Measurements from ENCODE around the gene KCND3. TPM values are rescaled to one million over a fixed set of nuclear protein-coding genes. Genes with fewer than 3 reads are reported as not detected.

Gene KCND3
- polyA plus RNA-seq, 3 donors = not detected

GRCh38 chr1:111835514-111835913 lies 154.0 kb downstream of the KCND3 start:
- WGBS (ENCODE audit: insufficient coverage) = no CpG with 5 or more reads among the region's 3 CpGs
- H3K9me3 Mint-ChIP-seq = peaks cover 0 to 2% (median 0%) of the 10 kb centered on the region in 7 donors
- no peaks in the 10 kb centered on the region for H3K79me2 ChIP-seq (ENCODE audit: insufficient read depth, low read length)
- no peak for TF ChIP-seq CTCF (IDR thresholded peaks at IDR 0.05)
- peaks cover 0 to 2% of the 10 kb centered on the region in 2 donors for H3K27me3 ChIP-seq (ENCODE audit: control insufficient read depth in 2 of 2, insufficient read depth in 2 of 2, low read length in 2 of 2)
- no peaks in the 10 kb centered on the region for H3K4me1 Mint-ChIP-seq
- H3K36me3 Mint-ChIP-seq = no peaks in the 10 kb centered on the region
- no peaks in the 10 kb centered on the region for H3K36me3 ChIP-seq (replicated peaks in 1 of 2; ENCODE audit: control insufficient read depth in 1 of 2, insufficient read depth in 2 of 2, low read length in 2 of 2)
- no peak overlapping the region for H3K4me3 Mint-ChIP-seq
- H3K4me2 ChIP-seq (replicated peaks; ENCODE audit: extremely low read depth, low read length, poor library complexity, severe bottlenecking) = no peak overlapping the region
- peaks cover 2 to 9% (median 4%) of the 10 kb centered on the region in 3 donors for H3K27me3 Mint-ChIP-seq (ENCODE audit: low read depth in 3 of 3)
- no peak overlapping the region for H2AFZ ChIP-seq (ENCODE audit: insufficient read depth, low read depth, low read length, poor library complexity, severe bottlenecking)
- no peaks in the 10 kb centered on the region for H3K9me3 ChIP-seq (replicated peaks in 1 of 2; ENCODE audit: control insufficient read depth in 1 of 2, insufficient read depth in 1 of 2, low read length in 2 of 2)
- no peak overlapping the region for H3K4me3 ChIP-seq (replicated peaks in 1 of 3; ENCODE audit: low read depth in 2 of 3, low read length in 3 of 3)
- no peak overlapping the region for H3K27ac ChIP-seq (ENCODE audit: low read depth in 1 of 2, low read length in 2 of 2)
- no peaks in the 10 kb centered on the region for H3K4me1 ChIP-seq (ENCODE audit: control insufficient read depth in 1 of 2, insufficient read depth in 2 of 2, low read length in 2 of 2)
- intact Hi-C loops (cut with micrococcal nuclease) = no loop called here
- DNase-seq = no peak
- H3K27ac Mint-ChIP-seq = no peak overlapping the region
- no peak overlapping the region for H3K9ac ChIP-seq (ENCODE audit: insufficient read depth, low read length, poor library complexity, severe bottlenecking)
- H4K20me1 ChIP-seq (ENCODE audit: insufficient read depth, low read length) = no peaks in the 10 kb centered on the region

GRCh38 chr1:111834956-111835355 lies 154.5 kb downstream of the KCND3 start:
- DNase-seq = no peak
- no peaks in the 10 kb centered on the region for H4K20me1 ChIP-seq (ENCODE audit: insufficient read depth, low read length)
- H3K27ac Mint-ChIP-seq = no peak overlapping the region

More at GRCh38 chr1:111834956-111835355, 154.5 kb downstream of the KCND3 start:
- intact Hi-C loops (cut with micrococcal nuclease) = no loop called here
- Mint-ChIP-seq H3K4me1 (no peaks in the 10 kb centered on the region), H3K36me3 (no peaks in the 10 kb centered on the region), H3K27me3 (ENCODE audit: low read depth in 3 of 3) (peaks cover 2 to 8% (median 4%) of the 10 kb centered on the region in 3 donors), H3K9me3 (peaks cover 0 to 2% (median 0%) of the 10 kb centered on the region in 7 donors), H3K4me3 (no peak overlapping the region)
- TF ChIP-seq CTCF (IDR thresholded peaks at IDR 0.05) = no peak
- Histone ChIP-seq H3K4me3 (replicated peaks in 1 of 3; ENCODE audit: low read depth in 2 of 3, low read length in 3 of 3) (no peak overlapping the region), H3K4me1 (ENCODE audit: control insufficient read depth in 1 of 2, insufficient read depth in 2 of 2, low read length in 2 of 2) (no peaks in the 10 kb centered on the region), H3K9ac (ENCODE audit: insufficient read depth, low read length, poor library complexity, severe bottlenecking) (no peak overlapping the region), H3K27ac (ENCODE audit: low read depth in 1 of 2, low read length in 2 of 2) (no peak overlapping the region), H3K36me3 (replicated peaks in 1 of 2; ENCODE audit: control insufficient read depth in 1 of 2, insufficient read depth in 2 of 2, low read length in 2 of 2) (no peaks in the 10 kb centered on the region), H3K4me2 (replicated peaks; ENCODE audit: extremely low read depth, low read length, poor library complexity, severe bottlenecking) (no peak overlapping the region), H3K79me2 (ENCODE audit: insufficient read depth, low read length) (no peaks in the 10 kb centered on the region), H3K9me3 (replicated peaks in 1 of 2; ENCODE audit: control insufficient read depth in 1 of 2, insufficient read depth in 1 of 2, low read length in 2 of 2) (no peaks in the 10 kb centered on the region), H2AFZ (ENCODE audit: insufficient read depth, low read depth, low read length, poor library complexity, severe bottlenecking) (no peak overlapping the region), H3K27me3 (ENCODE audit: control insufficient read depth in 2 of 2, insufficient read depth in 2 of 2, low read length in 2 of 2) (peaks cover 0 to 2% of the 10 kb centered on the region in 2 donors)
- no CpG with 5 or more reads among the region's 5 CpGs for WGBS (ENCODE audit: insufficient coverage)

Data from CD14-positive monocyte (primary cell).